ENCODE data around the gene LHX2.

The LHX2 gene

GRCh38 chr9:124013309-124014210 is 2.0 kb downstream of the LHX2 start:
- DNase-seq (ENCODE audit: low read depth) = no peak

- DNase-seq (ENCODE audit: low read depth) = no peak
Observed at GRCh38 chr9:124014211-124014955, 2.8 kb downstream of the LHX2 start.

- no peak for DNase-seq (ENCODE audit: low read depth)
Observed at GRCh38 chr9:124014956-124015660, 3.5 kb downstream of the LHX2 start.

GRCh38 chr9:124015661-124016131 is 4.1 kb downstream of the LHX2 start:
- DNase-seq (ENCODE audit: low read depth) = no peak

GRCh38 chr9:124016175-124017050 is 4.8 kb downstream of the LHX2 start:
- no peak for DNase-seq (ENCODE audit: low read depth)

- no peak for DNase-seq (ENCODE audit: low read depth)
Observed at GRCh38 chr9:124017051-124017928, 5.7 kb downstream of the LHX2 start.

GRCh38 chr9:124017929-124018729 is 6.6 kb downstream of the LHX2 start:
- no peak for DNase-seq (ENCODE audit: low read depth)

GRCh38 chr9:124018730-124019697 is 7.4 kb downstream of the LHX2 start:
- DNase-seq (ENCODE audit: low read depth) = no peak

- no peak for DNase-seq (ENCODE audit: low read depth)
Observed at GRCh38 chr9:124019771-124020519, 8.4 kb downstream of the LHX2 start.

- DNase-seq (ENCODE audit: low read depth) = no peak
Observed at GRCh38 chr9:124020520-124021384, 9.2 kb downstream of the LHX2 start.

- no peak for DNase-seq (ENCODE audit: low read depth)
Observed at GRCh38 chr9:124021385-124021769, 9.8 kb downstream of the LHX2 start.

- DNase-seq (ENCODE audit: low read depth) = no peak
Observed at GRCh38 chr9:124022201-124023121, 10.9 kb downstream of the LHX2 start.

GRCh38 chr9:124024107-124024506 is 12.5 kb downstream of the LHX2 start:
- DNase-seq (ENCODE audit: low read depth) = no peak

- DNase-seq (ENCODE audit: low read depth) = no peak
Observed at GRCh38 chr9:124029617-124030016, 18.0 kb downstream of the LHX2 start.

GRCh38 chr9:124030969-124031451 is 19.4 kb downstream of the LHX2 start:
- peak; percentile 49 for DNase-seq (ENCODE audit: low read depth)

Measured in iris pigment epithelial cell (primary cell).